Measurements from ENCODE around the gene PCDH9.

The PCDH9 gene

GRCh38 chr13:67091603-67092002 lies 138.5 kb downstream of the PCDH9 start:
- in situ Hi-C loops (cut with HindIII; ENCODE audit: low sequenced_read_pairs) = no loop called here

GRCh38 chr13:67090856-67091255 lies 139.3 kb downstream of the PCDH9 start:
- in situ Hi-C loops (cut with HindIII; ENCODE audit: low sequenced_read_pairs) = no loop called here

- in situ Hi-C loops (cut with HindIII; ENCODE audit: low sequenced_read_pairs) = no loop called here
These were observed 142.6 kb downstream of the PCDH9 start for GRCh38 chr13:67087527-67087926.

GRCh38 chr13:67086260-67086659 lies 143.9 kb downstream of the PCDH9 start:
- in situ Hi-C loops (cut with HindIII; ENCODE audit: low sequenced_read_pairs) = no loop called here

- in situ Hi-C loops (cut with HindIII; ENCODE audit: low sequenced_read_pairs) = no loop called here
These were observed 146.1 kb downstream of the PCDH9 start for GRCh38 chr13:67084066-67084465.

GRCh38 chr13:67083519-67083918 lies 146.6 kb downstream of the PCDH9 start:
- in situ Hi-C loops (cut with HindIII; ENCODE audit: low sequenced_read_pairs) = no loop called here

GRCh38 chr13:67080351-67080750 lies 149.8 kb downstream of the PCDH9 start:
- in situ Hi-C loops (cut with HindIII; ENCODE audit: low sequenced_read_pairs) = no loop called here

- in situ Hi-C loops (cut with HindIII; ENCODE audit: low sequenced_read_pairs) = no loop called here
These were observed 152.1 kb downstream of the PCDH9 start for GRCh38 chr13:67078062-67078461.

- in situ Hi-C loops (cut with HindIII; ENCODE audit: low sequenced_read_pairs) = no loop called here
These were observed 153.0 kb downstream of the PCDH9 start for GRCh38 chr13:67077132-67077531.

- in situ Hi-C loops (cut with HindIII; ENCODE audit: low sequenced_read_pairs) = no loop called here
These were observed 153.8 kb downstream of the PCDH9 start for GRCh38 chr13:67076378-67076777.

- in situ Hi-C loops (cut with HindIII; ENCODE audit: low sequenced_read_pairs) = no loop called here
These were observed 154.9 kb downstream of the PCDH9 start for GRCh38 chr13:67075239-67075638.

GRCh38 chr13:67071918-67072598 lies 158.1 kb downstream of the PCDH9 start:
- in situ Hi-C loops (cut with HindIII; ENCODE audit: low sequenced_read_pairs) = no loop called here

- in situ Hi-C loops (cut with HindIII; ENCODE audit: low sequenced_read_pairs) = no loop called here
These were observed 159.8 kb downstream of the PCDH9 start for GRCh38 chr13:67070306-67070705.

GRCh38 chr13:67069117-67069767 lies 160.9 kb downstream of the PCDH9 start:
- in situ Hi-C loops (cut with HindIII; ENCODE audit: low sequenced_read_pairs) = no loop called here

- in situ Hi-C loops (cut with HindIII; ENCODE audit: low sequenced_read_pairs) = no loop called here
These were observed 165.2 kb downstream of the PCDH9 start for GRCh38 chr13:67064920-67065319.

GRCh38 chr13:67063036-67063435 lies 167.1 kb downstream of the PCDH9 start:
- in situ Hi-C loops (cut with HindIII; ENCODE audit: low sequenced_read_pairs) = no loop called here

GRCh38 chr13:67062160-67062559 lies 168.0 kb downstream of the PCDH9 start:
- in situ Hi-C loops (cut with HindIII; ENCODE audit: low sequenced_read_pairs) = no loop called here

- in situ Hi-C loops (cut with HindIII; ENCODE audit: low sequenced_read_pairs) = no loop called here
These were observed 168.4 kb downstream of the PCDH9 start for GRCh38 chr13:67061750-67062149.

- in situ Hi-C loops (cut with HindIII; ENCODE audit: low sequenced_read_pairs) = no loop called here
These were observed 177.3 kb downstream of the PCDH9 start for GRCh38 chr13:67052550-67053490.

- in situ Hi-C loops (cut with HindIII; ENCODE audit: low sequenced_read_pairs) = no loop called here
These were observed 180.4 kb downstream of the PCDH9 start for GRCh38 chr13:67049744-67050143.

- in situ Hi-C loops (cut with HindIII; ENCODE audit: low sequenced_read_pairs) = no loop called here
These were observed 181.3 kb downstream of the PCDH9 start for GRCh38 chr13:67048821-67049150.
